HepG2 (cell line): ENCODE results near the gene PPM1H. TPM values are rescaled to one million over a fixed set of nuclear protein-coding genes. Genes with fewer than 3 reads are reported as not detected.

Experiments
- AGO2 ChIP-seq: fragments of 200-400 bp; formaldehyde crosslinking; optimal IDR thresholded peaks from 2 replicates; pipeline ENCODE3; 2017; ENCODE audit warnings: mild to moderate bottlenecking, low read depth, low read length, moderate library complexity
- ATF4 ChIP-seq, 2 experiments: fragments of 450-650 bp in 1 of 2; sonication (generic) in 1 of 2; formaldehyde crosslinking; IDR thresholded peaks; 2 replicates each; pipeline versions ENCODE4 v1.5.0 to v1.8.0; 2020 to 2022; ENCODE audit warnings: mild to moderate bottlenecking in 1 of 2, missing genetic modification reagents in 1 of 2
- E2F5 ChIP-seq: sonication (generic); formaldehyde crosslinking; conservative IDR thresholded peaks from 2 replicates; pipeline ENCODE4 v1.4.0; 2020; ENCODE audit warnings: missing genetic modification reagents
- FOXC1 ChIP-seq: sonication (generic); formaldehyde crosslinking; IDR thresholded peaks from 2 replicates; pipeline ENCODE4 v1.8.0; 2022; ENCODE audit warnings: mild to moderate bottlenecking, missing genetic modification reagents, borderline replicate concordance
- KDM3A ChIP-seq: IDR thresholded peaks from 2 replicates; pipeline ENCODE4 v1.6.1; 2018; ENCODE audit warnings: low read depth, missing compliant biosample characterization
- KLF16 ChIP-seq, 2 experiments: sonication (generic) in 1 of 2; formaldehyde crosslinking in 1 of 2; IDR thresholded peaks; 2 replicates each; pipeline versions ENCODE4 v1.6.1 to v1.8.0; 2016 to 2023; ENCODE audit warnings: missing genetic modification reagents in 2 of 2, missing compliant biosample characterization in 1 of 2
- LCORL ChIP-seq, 2 experiments: fragments of 450-650 bp in 1 of 2; sonication (generic) in 1 of 2; formaldehyde crosslinking in 1 of 2; IDR thresholded peaks; 2 replicates each; pipeline versions ENCODE4 v1.5.0 to v1.6.1; 2017 to 2020; ENCODE audit warnings: antibody characterized with exemption in 1 of 2, missing genetic modification reagents in 1 of 2
- NBN ChIP-seq: fragments of 450-650 bp; conservative IDR thresholded peaks from 2 replicates; pipeline ENCODE4 v1.6.1; 2017
- PAWR ChIP-seq: sonication (generic); formaldehyde crosslinking; IDR thresholded peaks from 2 replicates; pipeline ENCODE4 v1.4.0; 2020; ENCODE audit warnings: missing genetic modification reagents, mild to moderate bottlenecking, borderline replicate concordance
- RAD51 ChIP-seq: fragments of 450-650 bp; IDR thresholded peaks from 2 replicates; pipeline ENCODE4 v1.6.1; 2016; ENCODE audit warnings: borderline replicate concordance
- RBFOX2 ChIP-seq: fragments of 200-400 bp; formaldehyde crosslinking; IDR thresholded peaks from 2 replicates; pipeline ENCODE4 v1.6.1; 2017; ENCODE audit warnings: low read depth, mild to moderate bottlenecking, low read length
- RERE ChIP-seq: IDR thresholded peaks from 2 replicates; pipeline ENCODE4 v1.6.1; 2016; ENCODE audit warnings: low read depth, missing genetic modification reagents, missing compliant biosample characterization
- RNF2 ChIP-seq: fragments of 450-650 bp; conservative IDR thresholded peaks from 2 replicates; pipeline ENCODE4 v1.6.1; 2016; ENCODE audit warnings: low read depth
- ZNF280B ChIP-seq: sonication (generic); formaldehyde crosslinking; IDR thresholded peaks from 2 replicates; pipeline ENCODE4 v1.5.0; 2020; ENCODE audit warnings: missing genetic modification reagents, mild to moderate bottlenecking, borderline replicate concordance
- ZNF614 ChIP-seq: IDR thresholded peaks from 2 replicates; pipeline ENCODE4 v1.6.1; 2018; ENCODE audit warnings: missing biosample characterization, missing genetic modification reagents, inconsistent platforms, borderline replicate concordance
- ZNF720 ChIP-seq: sonication (generic); formaldehyde crosslinking; IDR thresholded peaks from 2 replicates; pipeline ENCODE4 v1.4.0; 2020; ENCODE audit warnings: missing genetic modification reagents
- ZNF766 ChIP-seq: sonication (generic); formaldehyde crosslinking; IDR thresholded peaks from 2 replicates; pipeline ENCODE4 v1.5.0; 2020; ENCODE audit warnings: missing genetic modification reagents, borderline replicate concordance
- ZNF772 ChIP-seq: sonication (generic); formaldehyde crosslinking; IDR thresholded peaks from 2 replicates; pipeline ENCODE4 v1.5.0; 2020; ENCODE audit warnings: mild to moderate bottlenecking, missing genetic modification reagents
- polyA plus RNA-seq, 8 experiments: library from polyadenylated mRNA; depleted of rRNA in 3 of 8; stranded (reverse) in 7 of 8; unstranded in 1 of 8; fragments of >200 nt; fragmentation: Illumina TruSeq in 4 of 8; extraction: Trizol in 4 of 8; gene quantifications; 2 replicates each; pipeline versions ENCODE4 v1.2.1 to v1.2.3, GENCODE V29; 2011 to 2016; ENCODE audit warnings: low read depth in 4 of 8, missing spikeins in 1 of 8, mixed read lengths in 1 of 8; ENCODE audit not compliant: insufficient read depth in 1 of 8
- total RNA-seq, 5 experiments: library from RNA; depleted of rRNA; stranded (reverse); fragments of >200 nt; fragmentation: Illumina TruSeq; extraction: Trizol; gene quantifications; 2 replicates each; pipeline ENCODE4 v1.2.3, GENCODE V29; 2016; ENCODE audit warnings: low read depth in 1 of 5

The PPM1H gene
- total and polyA plus RNA-seq, 2 of the 13 experiments (the other 11 are each of a cell fraction or from before 2014, with no cell fraction given): 29.1 to 38.1 TPM

- peak in 1 of 2 experiments; percentile 79; a peak in 2 of 4 replicates for TF ChIP-seq ATF4 (CRISPR knock-in tag; IDR thresholded peaks at IDR 0.05)
- peak; percentile 57; the same call in 1 of the 2 replicates for TF ChIP-seq ZNF280B (CRISPR knock-in tag)
- TF ChIP-seq E2F5 (CRISPR knock-in tag): no peak
- peak; percentile 64; the same call in 1 of the 2 replicates for TF ChIP-seq ZNF772
- TF ChIP-seq KLF16 (CRISPR knock-in tag; IDR thresholded peaks at IDR 0.05): peak in 1 of 2 experiments; percentile 87; a peak in 2 of 4 replicates
- TF ChIP-seq KDM3A (CRISPR knock-in tag): peak; percentile 98
- no peak for TF ChIP-seq FOXC1 (CRISPR knock-in tag)
- TF ChIP-seq ZNF766 (CRISPR knock-in tag): no peak
- TF ChIP-seq ZNF614 (CRISPR knock-in tag): peak; percentile 73; the same call in 1 of the 2 replicates
- TF ChIP-seq ZNF720 (CRISPR knock-in tag): no peak
- TF ChIP-seq LCORL (IDR thresholded peaks at IDR 0.05): no peak
- TF ChIP-seq LCORL (CRISPR knock-in tag; IDR thresholded peaks at IDR 0.05): peak; percentile 86
- peak; percentile 70; the same call in 1 of the 2 replicates for TF ChIP-seq RERE
- TF ChIP-seq NBN: no peak
- no peak for TF ChIP-seq RNF2
- TF ChIP-seq PAWR (CRISPR knock-in tag): no peak
- peak; percentile 77 for TF ChIP-seq RAD51
- TF ChIP-seq AGO2: peak; percentile 56
- TF ChIP-seq RBFOX2: peak; percentile 90
Observed at GRCh38 chr12:62934799-62935674, at the start of gene PPM1H (continued).
